BE2C (cell line): ENCODE data around the gene ZSCAN9.

Experiments used
- DNase-seq: peaks from one replicate; pipeline ENCODE4 v3.0.0-alpha.2; 2020
- H3K27me3 ChIP-seq: fragments of 250-450 bp; sonication (Bioruptor Pico); 2 replicates; pipeline ENCODE4 v1.5.1; 2020; ENCODE audit warnings: mild to moderate bottlenecking
- H3K36me3 ChIP-seq: fragments of 250-450 bp; sonication (Bioruptor Pico); 2 replicates; pipeline ENCODE4 v1.5.1; 2020; ENCODE audit warnings: mild to moderate bottlenecking
- H3K4me1 ChIP-seq: fragments of 250-450 bp; sonication (Bioruptor Pico); 2 replicates; pipeline ENCODE4 v1.5.1; 2020
- H3K4me3 ChIP-seq: 2 replicates; pipeline ENCODE4 v1.5.1; 2011; ENCODE audit warnings: low read depth, low read length
- H3K9me3 ChIP-seq: fragments of 250-450 bp; sonication (Bioruptor Pico); 2 replicates; pipeline ENCODE4 v1.5.1; 2020
- CTCF ChIP-seq: IDR thresholded peaks from 2 replicates; pipeline ENCODE4 v1.5.1; 2012; ENCODE audit warnings: mild to moderate bottlenecking, low read depth, low read length

Gene ZSCAN9

GRCh38 chr6:28248916-28249315, 23.8 kb downstream of the ZSCAN9 start:
- peaks cover 21% of the 10 kb centered on the region for H3K36me3 ChIP-seq
- H3K4me3 ChIP-seq = no peak overlapping the region
- H3K4me1 ChIP-seq = 0 out of 2 replicates have a peak, but pooled peaks cover 5% of the 10 kb centered on the region
- no peaks in the 10 kb centered on the region for H3K9me3 ChIP-seq
- TF ChIP-seq CTCF = no peak
- no peak for DNase-seq
- no peaks in the 10 kb centered on the region for H3K27me3 ChIP-seq

GRCh38 chr6:28250747-28251146, 25.7 kb downstream of the ZSCAN9 start:
- peaks cover 8% of the 10 kb centered on the region for H3K36me3 ChIP-seq
- H3K4me1 ChIP-seq = 0 out of 2 replicates have a peak, but pooled peaks cover 5% of the 10 kb centered on the region
- TF ChIP-seq CTCF = no peak
- no peaks in the 10 kb centered on the region for H3K9me3 ChIP-seq
- H3K4me3 ChIP-seq = peak overlapping the region; percentile 95
- no peak for DNase-seq
- no peaks in the 10 kb centered on the region for H3K27me3 ChIP-seq

GRCh38 chr6:28251661-28252008, 26.6 kb downstream of the ZSCAN9 start:
- Histone ChIP-seq H3K27me3 (no peaks in the 10 kb centered on the region), H3K4me1 (0 out of 2 replicates have a peak, but pooled peaks cover 5% of the 10 kb centered on the region), H3K36me3 (no peaks in the 10 kb centered on the region), H3K9me3 (no peaks in the 10 kb centered on the region), H3K4me3 (peak overlapping the region; percentile 95)
- TF ChIP-seq CTCF = no peak
- peak; percentile 21 for DNase-seq

GRCh38 chr6:28252009-28252975, 27.2 kb downstream of the ZSCAN9 start, which contains the start of gene ZKSCAN4:
ZKSCAN4 (minus strand) TSS chr6:28252269; CDS start chr6:28251980, 289 bp downstream.
- H3K27me3 ChIP-seq = no peaks in the 10 kb centered on the region
- H3K9me3 ChIP-seq = no peaks in the 10 kb centered on the region
- 0 out of 2 replicates have a peak, but pooled peaks cover 5% of the 10 kb centered on the region for H3K4me1 ChIP-seq
- H3K4me3 ChIP-seq = peak within 1 kb of the TSS; percentile 95
- TF ChIP-seq CTCF = no peak
- peak; percentile 88 for DNase-seq
- no peaks in the 10 kb centered on the region for H3K36me3 ChIP-seq

- no peak for TF ChIP-seq CTCF
These were observed 29.0 kb downstream of the ZSCAN9 start for GRCh38 chr6:28254121-28254519.

GRCh38 chr6:28257042-28257441, 32.0 kb downstream of the ZSCAN9 start:
- 0 out of 2 replicates have a peak, but pooled peaks cover 5% of the 10 kb centered on the region for H3K27me3 ChIP-seq
- no peak overlapping the region for H3K4me3 ChIP-seq
- no peak for TF ChIP-seq CTCF

More at GRCh38 chr6:28254121-28254519, 29.0 kb downstream of the ZSCAN9 start:
- Histone ChIP-seq H3K27me3 (no peaks in the 10 kb centered on the region), H3K9me3 (no peaks in the 10 kb centered on the region), H3K4me1 (0 out of 2 replicates have a peak, but pooled peaks cover 5% of the 10 kb centered on the region), H3K36me3 (no peaks in the 10 kb centered on the region), H3K4me3 (no peak overlapping the region)
- DNase-seq = no peak

More at GRCh38 chr6:28257042-28257441, 32.0 kb downstream of the ZSCAN9 start:
- no peaks in the 10 kb centered on the region for H3K36me3 ChIP-seq
- no peaks in the 10 kb centered on the region for H3K9me3 ChIP-seq
- no peak for DNase-seq
- H3K4me1 ChIP-seq = 0 out of 2 replicates have a peak, but pooled peaks cover 5% of the 10 kb centered on the region
